Prostate gland (tissue), 2 donors: ENCODE measurements around the gene RGL1. TPM values are rescaled to one million over a fixed set of nuclear protein-coding genes. Genes with fewer than 3 reads are reported as not detected.

Experiments used
- DNase-seq: peaks from one replicate; pipeline ENCODE4 v3.0.0-alpha.2; 2019; ENCODE audit warnings: low spot score
- H3K27ac ChIP-seq, 2 donors: fragments of 200-600 bp; sonication (generic); 2 replicates each; pipeline ENCODE4 v1.5.1; 2017 to 2019
- H3K27me3 ChIP-seq: fragments of 200-600 bp; sonication (generic); replicated peaks from 2 replicates; pipeline ENCODE4 v1.5.1; 2019; ENCODE audit not compliant: insufficient read depth
- H3K36me3 ChIP-seq, 2 donors: fragments of 200-600 bp; sonication (generic); 1 replicate in 1 of 2; 2 replicates in 1 of 2; pipeline versions ENCODE4 v1.5.1 to v1.8.1; 2017 to 2019
- H3K4me1 ChIP-seq: fragments of 200-600 bp; sonication (generic); replicated peaks from 2 replicates; pipeline ENCODE4 v1.5.1; 2019
- H3K4me3 ChIP-seq, 2 donors: fragments of 200-600 bp; sonication (generic); 2 replicates each; pipeline ENCODE4 v1.5.1; 2017 to 2019
- H3K9me3 ChIP-seq: fragments of 200-600 bp; sonication (generic); 2 replicates; pipeline ENCODE4 v1.5.1; 2017
- CTCF ChIP-seq, 4 experiments: fragments of 200-600 bp in 2 of 4; fragments of 450-650 bp in 2 of 4; sonication (generic) in 2 of 4; IDR thresholded peaks; 1 replicate in 3 of 4; 2 replicates in 1 of 4; pipeline ENCODE4 v1.5.1; 2016 to 2019; ENCODE audit warnings: antibody characterized with exemption in 4 of 4, mild to moderate bottlenecking in 2 of 4, moderate library complexity in 2 of 4
- POLR2A ChIP-seq: fragments of 450-650 bp; IDR thresholded peaks from one replicate; pipeline ENCODE4 v1.6.1; 2016; ENCODE audit warnings: antibody characterized with exemption, mild to moderate bottlenecking
- POLR2AphosphoS5 ChIP-seq: sonication (generic); formaldehyde crosslinking; IDR thresholded peaks from one replicate; pipeline ENCODE4 v1.6.1; 2017; ENCODE audit warnings: antibody characterized with exemption
- WGBS: methylation state at CpG from one replicate; pipeline ENCODE4 v1.1.5; 2018; 5-methylcytosine and 5-hydroxymethylcytosine counted together
- intact Hi-C: fragments of 100-400 bp; cut with DNase I; formaldehyde crosslinking; loops from one replicate; pipeline ENCODE4 v1.14.2; 2022
- total RNA-seq, 2 donors: library from RNA; depleted of rRNA; stranded (reverse); fragments of >200 nt; gene quantifications; one replicate each; pipeline ENCODE4 v1.1.0, GENCODE V29; 2016

The RGL1 gene
- total RNA-seq, 2 donors from 2014 or later, result 11.1 to 49.6 TPM

GRCh38 chr1:183933528-183934179, 128.7 kb downstream of the RGL1 start:
- H3K36me3 ChIP-seq, result no peaks in the 10 kb centered on the region
- no peak for DNase-seq
- TF ChIP-seq CTCF (IDR thresholded peaks at IDR 0.05) (no peak), POLR2A (no peak), POLR2AphosphoS5 (no peak)
- no peaks in the 10 kb centered on the region for H3K27me3 ChIP-seq
- no peaks in the 10 kb centered on the region for H3K9me3 ChIP-seq
- no peaks in the 10 kb centered on the region for H3K4me1 ChIP-seq
- intact Hi-C loops, result no loop called here
- WGBS, result 66% methylated on average over 4 of the region's 4 CpGs
- no peak overlapping the region for H3K4me3 ChIP-seq
- no peak overlapping the region for H3K27ac ChIP-seq

DNA sequence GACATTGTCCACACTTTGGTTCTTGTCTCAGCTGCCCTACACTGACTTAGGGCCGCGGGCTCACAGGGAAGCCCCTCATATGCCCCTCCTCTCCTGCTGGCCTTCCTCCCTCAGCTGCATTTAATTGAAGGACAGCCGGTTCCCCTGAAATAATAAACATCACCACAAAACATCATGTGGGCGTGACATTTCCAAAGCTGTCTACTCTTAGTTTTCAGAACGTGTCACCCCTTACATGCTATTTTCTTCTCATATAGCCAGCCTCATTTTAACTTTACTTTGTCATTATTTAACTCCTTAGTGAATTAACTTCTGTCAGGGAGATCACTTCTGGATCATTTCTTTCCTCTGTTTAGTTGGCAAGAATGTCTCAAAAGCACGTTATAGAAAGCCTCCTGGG, 129.4 kb downstream of the RGL1 start:
- WGBS, result 46% methylated on average over 6 of the region's 6 CpGs
- H3K4me1 ChIP-seq, result no peaks in the 10 kb centered on the region
- no peaks in the 10 kb centered on the region for H3K36me3 ChIP-seq
- intact Hi-C loops, result no loop called here
- DNase-seq, result no peak
- H3K27me3 ChIP-seq, result no peaks in the 10 kb centered on the region
- no peak overlapping the region for H3K27ac ChIP-seq
- no peaks in the 10 kb centered on the region for H3K9me3 ChIP-seq
- no peak overlapping the region for H3K4me3 ChIP-seq
- TF ChIP-seq CTCF (IDR thresholded peaks at IDR 0.05) (no peak), POLR2AphosphoS5 (no peak), POLR2A (no peak)

GRCh38 chr1:183936009-183936408, 131.1 kb downstream of the RGL1 start:
- no peak for DNase-seq
- Histone ChIP-seq H3K27me3 (no peaks in the 10 kb centered on the region), H3K9me3 (no peaks in the 10 kb centered on the region), H3K27ac (no peak overlapping the region), H3K4me3 (no peak overlapping the region), H3K4me1 (no peaks in the 10 kb centered on the region), H3K36me3 (no peaks in the 10 kb centered on the region)
- TF ChIP-seq CTCF (IDR thresholded peaks at IDR 0.05), result no peak
- TF ChIP-seq POLR2A, result no peak
- intact Hi-C loops, result loop anchor here (5.0 kb wide), 1 partner anchor 101 kb away; the partner anchor contains the start of gene COLGALT2
- WGBS, result 89% methylated on average over 7 of the region's 7 CpGs

DNA sequence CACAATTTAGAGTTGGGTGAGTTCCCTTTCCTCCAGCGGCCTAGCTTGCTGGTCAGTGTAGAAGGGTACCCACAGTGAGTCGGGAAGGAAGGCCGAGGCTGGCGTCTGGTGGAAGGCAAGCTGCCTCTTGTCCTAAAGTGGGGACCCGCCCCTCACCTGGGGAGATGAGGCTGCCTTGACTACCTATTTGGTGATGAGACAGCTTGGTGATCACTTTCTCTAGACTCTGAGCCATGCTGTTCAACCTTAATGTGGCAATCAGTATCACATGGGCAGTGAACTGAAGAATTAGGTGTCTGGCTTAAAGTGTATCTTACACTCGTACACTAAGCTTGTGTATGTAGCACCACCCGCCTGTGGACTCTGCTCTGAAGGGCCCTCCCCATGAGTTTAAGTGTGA, 131.9 kb downstream of the RGL1 start:
- Histone ChIP-seq H3K9me3 (no peaks in the 10 kb centered on the region), H3K27me3 (no peaks in the 10 kb centered on the region), H3K4me1 (no peaks in the 10 kb centered on the region), H3K36me3 (no peaks in the 10 kb centered on the region), H3K4me3 (no peak overlapping the region), H3K27ac (no peak overlapping the region)
- 88% methylated on average over 7 of the region's 7 CpGs for WGBS
- no peak for DNase-seq
- TF ChIP-seq CTCF (IDR thresholded peaks at IDR 0.05), result no peak
- intact Hi-C loops, result loop anchor here (5.0 kb wide), 1 partner anchor 101 kb away; the partner anchor contains the start of gene COLGALT2

GRCh38 chr1:183937611-183938010, 132.7 kb downstream of the RGL1 start:
- intact Hi-C loops, result loop anchor here (5.0 kb wide), 1 partner anchor 100 kb away; the partner anchor contains the start of gene COLGALT2
- Histone ChIP-seq H3K36me3 (no peaks in the 10 kb centered on the region), H3K9me3 (no peaks in the 10 kb centered on the region), H3K27ac (no peak overlapping the region), H3K27me3 (no peaks in the 10 kb centered on the region), H3K4me1 (no peaks in the 10 kb centered on the region), H3K4me3 (no peak overlapping the region)
- DNase-seq, result no peak
- WGBS, result 83% methylated on average over 11 of the region's 11 CpGs
- TF ChIP-seq POLR2AphosphoS5, result no peak
- no peak for TF ChIP-seq CTCF (IDR thresholded peaks at IDR 0.05)
- no peak for TF ChIP-seq POLR2A
